NCI-H524 (cell line): ENCODE results near the gene FAM20C.

Experiments used
- DNase-seq, 2 experiments: peaks; one replicate each; lab custom pipeline; 2025; lab: John Stamatoyannopoulos, UW

Gene FAM20C

GRCh38 chr7:304574-305409 is 112.4 kb downstream of the FAM20C start:
- DNase-seq = no peak

- DNase-seq = no peak
Observed at GRCh38 chr7:305410-306151, 113.2 kb downstream of the FAM20C start.

GRCh38 chr7:307970-308369 is 115.6 kb downstream of the FAM20C start:
- no peak for DNase-seq

GRCh38 chr7:309586-310228 is 117.3 kb downstream of the FAM20C start:
- no peak for DNase-seq
